Right cardiac atrium (tissue), 5 donors: ENCODE measurements around the gene MEAK7. TPM values are rescaled to one million over a fixed set of nuclear protein-coding genes. Genes with fewer than 3 reads are reported as not detected.

Experiments used
- polyA plus RNA-seq: library from polyadenylated mRNA; stranded (reverse); fragments of 200-250 nt; gene quantifications from one replicate; pipeline ENCODE4 v1.2.3, GENCODE V29; 2013
- total RNA-seq, 4 donors: library from RNA; stranded (reverse); fragmentation: NEBNext Ultra II Directional; extraction: Animal tissue kit (Norgen Biotek cat#: 25700); gene quantifications; one replicate each; pipeline ENCODE4 v1.2.1, GENCODE V29; 2021
- donor health status: healthy with polysubstance abuse.
- donor health status: DM: no; HTN: yes; CAD: no.
- donor health status: DM: no; HTN: no; CAD: no.
- donor health status: DM: no; HTN: yes; CAD: no; lungs with severe emphysema.
- donor health status: DM: yes; HTN: yes; CAD: no.

MEAK7 gene
- total and polyA plus RNA-seq, 5 donors: 2.9 to 7.6 (median 6.0) TPM

Other genes starting within 250 kb of the MEAK7 start
- gene WFDC1, start 209.8 kb downstream of the MEAK7 start, total RNA-seq: 1 to 10 TPM in 2 of 4 donors, under 1 TPM in 2; 0.34 to 1.6 (median 0.91) TPM
- gene WFDC1, start 209.8 kb downstream of the MEAK7 start, polyA plus RNA-seq: 1.6 TPM
- gene ATP2C2, start 136.1 kb downstream of the MEAK7 start, total RNA-seq: not detected
- not detected for gene ATP2C2, start 136.1 kb downstream of the MEAK7 start, polyA plus RNA-seq
- 10 to 100 TPM; 12.7 to 26.9 (median 23.5) TPM for gene COTL1, start 113.4 kb upstream of the MEAK7 start, total RNA-seq
- gene COTL1, start 113.4 kb upstream of the MEAK7 start, polyA plus RNA-seq: 11.6 TPM
- gene KLHL36, start 143.9 kb upstream of the MEAK7 start, total RNA-seq: 10 to 100 TPM; 37.4 to 47.2 (median 41.1) TPM
- 17.2 TPM for gene KLHL36, start 143.9 kb upstream of the MEAK7 start, polyA plus RNA-seq
- 10 to 100 TPM; 45.5 to 66.5 (median 62.9) TPM for gene USP10, start 195.3 kb upstream of the MEAK7 start, total RNA-seq
- gene USP10, start 195.3 kb upstream of the MEAK7 start, polyA plus RNA-seq: 25.8 TPM